ENCODE results near the gene HLA-F. TPM values are rescaled to one million over a fixed set of nuclear protein-coding genes. Genes with fewer than 3 reads are reported as not detected.
A peak's percentile ranks its signal among the peaks of the same experiment; 100 is the strongest.

Gene HLA-F
- total RNA-seq, 1 donor from 2014 or later: 736 TPM

DNA sequence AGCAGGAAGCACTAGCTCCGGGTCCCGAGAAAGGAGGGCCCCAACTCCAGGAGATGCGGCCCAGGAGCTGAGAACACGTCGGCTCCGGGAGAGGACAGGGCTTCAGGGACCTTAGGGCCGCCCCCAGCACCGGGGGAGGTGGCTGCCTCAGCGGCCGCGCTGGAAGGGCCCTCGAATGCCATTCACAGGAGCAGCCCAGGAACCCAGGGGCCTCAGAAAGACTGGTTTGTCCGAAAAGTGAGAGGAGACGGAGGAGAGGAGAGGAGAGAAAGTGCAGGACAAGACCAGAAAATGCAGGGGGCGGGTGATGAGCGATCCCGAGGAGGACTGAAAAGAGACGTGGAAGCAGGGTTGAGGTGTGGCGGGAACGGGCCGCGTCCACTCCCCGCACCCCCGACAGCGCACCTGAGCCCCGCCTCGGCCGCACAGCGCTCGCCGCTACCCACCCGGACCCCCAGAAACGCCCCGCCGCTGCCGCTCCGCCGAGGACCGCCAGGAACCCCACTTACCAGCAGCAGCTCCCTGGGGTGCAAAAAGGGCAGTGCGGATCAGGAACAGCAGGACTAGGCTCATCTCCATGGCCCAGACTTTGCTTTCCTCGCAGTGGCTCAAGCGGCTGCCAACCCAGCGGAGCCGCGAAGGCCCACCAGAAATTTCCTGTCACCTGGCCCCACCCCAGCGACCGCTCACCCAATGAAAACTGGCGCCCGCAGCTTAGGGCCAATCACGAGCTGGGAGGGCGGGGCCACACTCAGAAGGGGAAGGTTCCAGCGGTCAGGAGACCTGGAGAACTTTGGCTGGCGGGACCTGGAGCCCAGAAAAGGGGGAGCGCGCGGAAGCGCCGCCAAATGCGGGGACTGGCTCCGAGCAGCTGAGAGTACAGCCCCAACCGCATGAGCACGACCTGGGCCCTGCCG lies 25.4 kb downstream of the HLA-F start:
- Mint-ChIP-seq H3K4me1 (peaks cover 41% of the 10 kb centered on the region), H3K4me3 (peak overlapping the region; percentile 97), H3K9me3 (no peaks in the 10 kb centered on the region), H3K27me3 (no peaks in the 10 kb centered on the region), H3K36me3 (ENCODE audit: low read depth) (peaks cover 10% of the 10 kb centered on the region), H3K27ac (peak overlapping the region; percentile 76)
- POLR2A ChIA-PET: interaction anchor here (0.5 to 3.0 kb wide), 13 partner anchors 10 to 866 kb away, joined by 3 to 17 read pairs (median 5); partner anchors contain the start of genes HLA-A, HLA-F and POLR1H
- CTCF ChIA-PET: interaction anchor here (1.0 to 4.1 kb wide), 7 partner anchors 12 to 98 kb away, joined by 3 to 34 read pairs (median 5); no protein-coding TSS in a partner anchor
- TF ChIP-seq, protein P1, sequence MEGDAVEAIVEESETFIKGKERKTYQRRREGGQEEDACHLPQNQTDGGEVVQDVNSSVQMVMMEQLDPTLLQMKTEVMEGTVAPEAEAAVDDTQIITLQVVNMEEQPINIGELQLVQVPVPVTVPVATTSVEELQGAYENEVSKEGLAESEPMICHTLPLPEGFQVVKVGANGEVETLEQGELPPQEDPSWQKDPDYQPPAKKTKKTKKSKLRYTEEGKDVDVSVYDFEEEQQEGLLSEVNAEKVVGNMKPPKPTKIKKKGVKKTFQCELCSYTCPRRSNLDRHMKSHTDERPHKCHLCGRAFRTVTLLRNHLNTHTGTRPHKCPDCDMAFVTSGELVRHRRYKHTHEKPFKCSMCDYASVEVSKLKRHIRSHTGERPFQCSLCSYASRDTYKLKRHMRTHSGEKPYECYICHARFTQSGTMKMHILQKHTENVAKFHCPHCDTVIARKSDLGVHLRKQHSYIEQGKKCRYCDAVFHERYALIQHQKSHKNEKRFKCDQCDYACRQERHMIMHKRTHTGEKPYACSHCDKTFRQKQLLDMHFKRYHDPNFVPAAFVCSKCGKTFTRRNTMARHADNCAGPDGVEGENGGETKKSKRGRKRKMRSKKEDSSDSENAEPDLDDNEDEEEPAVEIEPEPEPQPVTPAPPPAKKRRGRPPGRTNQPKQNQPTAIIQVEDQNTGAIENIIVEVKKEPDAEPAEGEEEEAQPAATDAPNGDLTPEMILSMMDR (IDR thresholded peaks at IDR 0.05): no peak
- ATAC-seq (ENCODE audit: low read depth) (peak; percentile 82), DNase-seq (peak; percentile 76)
- intact Hi-C loops (cut with micrococcal nuclease): loop anchor here (5.0 kb wide), 1 partner anchor 116 kb away; the partner anchor contains the start of gene GABBR1

GRCh38 chr6:29749308-29749662 lies 26.1 kb downstream of the HLA-F start:
- DNase-seq (no peak), ATAC-seq (ENCODE audit: low read depth) (no peak)
- Mint-ChIP-seq H3K9me3 (no peaks in the 10 kb centered on the region), H3K27ac (peak overlapping the region; percentile 76), H3K27me3 (no peaks in the 10 kb centered on the region), H3K4me3 (peak overlapping the region; percentile 97), H3K4me1 (peaks cover 43% of the 10 kb centered on the region), H3K36me3 (ENCODE audit: low read depth) (peaks cover 10% of the 10 kb centered on the region)
- CTCF ChIA-PET: interaction anchor here (1.0 to 4.1 kb wide), 7 partner anchors 13 to 99 kb away, joined by 3 to 34 read pairs (median 5); no protein-coding TSS in a partner anchor
- POLR2A ChIA-PET: interaction anchor here (0.6 to 3.0 kb wide), 12 partner anchors 11 to 1885 kb away, joined by 3 to 17 read pairs (median 6); partner anchors contain the start of genes HLA-A, HLA-F and POLR1H
- intact Hi-C loops (cut with micrococcal nuclease): loop anchor here (5.0 kb wide), 1 partner anchor 117 kb away; the partner anchor contains the start of gene GABBR1
- TF ChIP-seq, protein P1 (IDR thresholded peaks at IDR 0.05): no peak

GRCh38 chr6:29749668-29750067 lies 26.4 kb downstream of the HLA-F start:
- ATAC-seq (ENCODE audit: low read depth): no peak

DNA sequence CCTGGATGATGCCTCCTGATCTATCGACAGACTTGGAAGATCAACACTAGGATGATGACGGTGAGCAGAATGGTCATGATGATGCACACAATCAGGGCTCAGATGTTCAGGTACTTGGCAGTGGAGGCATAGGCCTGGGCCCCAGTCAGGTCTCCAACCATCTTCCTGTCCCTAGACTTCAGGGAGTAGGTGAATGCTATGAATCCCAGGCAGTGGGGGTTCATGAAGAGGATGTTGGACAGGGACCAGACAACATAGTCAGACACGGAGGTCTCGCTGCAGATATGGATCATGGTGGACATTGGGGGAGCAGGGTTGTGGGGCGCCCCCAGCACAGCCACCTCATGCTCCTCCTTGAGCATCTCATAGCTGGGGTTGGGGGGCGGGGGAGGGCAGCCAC lies 27.5 kb downstream of the HLA-F start:
- no peaks in the 10 kb centered on the region for H3K9me3 Mint-ChIP-seq
- H3K36me3 Mint-ChIP-seq (ENCODE audit: low read depth): peaks cover 10% of the 10 kb centered on the region
- ChIA-PET POLR2A (interaction anchor here (1.3 kb wide), 1 partner anchor 27 kb away, joined by 3 read pairs; no protein-coding TSS in a partner anchor), CTCF (interaction anchor here (3.2 to 4.1 kb wide), 3 partner anchors 14 to 97 kb away, joined by 10 to 34 read pairs (median 11); no protein-coding TSS in a partner anchor)
- intact Hi-C loops (cut with micrococcal nuclease): loop anchor here (5.0 kb wide), 1 partner anchor 77 kb away; the partner anchor contains the start of gene HLA-G
- H3K27me3 Mint-ChIP-seq: no peaks in the 10 kb centered on the region
- no peak overlapping the region for H3K4me3 Mint-ChIP-seq
- peaks cover 43% of the 10 kb centered on the region for H3K4me1 Mint-ChIP-seq
- H3K27ac Mint-ChIP-seq: no peak overlapping the region
- ATAC-seq (ENCODE audit: low read depth) (no peak), DNase-seq (no peak)
- TF ChIP-seq, protein P1 (IDR thresholded peaks at IDR 0.05): no peak

More at GRCh38 chr6:29749668-29750067, 26.4 kb downstream of the HLA-F start:
- Mint-ChIP-seq H3K9me3 (no peaks in the 10 kb centered on the region), H3K4me1 (peaks cover 43% of the 10 kb centered on the region), H3K36me3 (ENCODE audit: low read depth) (peaks cover 10% of the 10 kb centered on the region), H3K4me3 (peak overlapping the region; percentile 97), H3K27ac (peak overlapping the region; percentile 76), H3K27me3 (no peaks in the 10 kb centered on the region)
- ChIA-PET POLR2A (interaction anchor here (0.6 to 3.0 kb wide), 11 partner anchors 11 to 1885 kb away, joined by 3 to 17 read pairs (median 6); partner anchors contain the start of genes HLA-F and POLR1H), CTCF (interaction anchor here (1.0 to 4.1 kb wide), 6 partner anchors 13 to 99 kb away, joined by 3 to 34 read pairs (median 8); no protein-coding TSS in a partner anchor)
- intact Hi-C loops (cut with micrococcal nuclease): loop anchor here (5.0 kb wide), 2 partner anchors 78 to 117 kb away; partner anchors contain the start of genes GABBR1 and HLA-G
- no peak for DNase-seq
- TF ChIP-seq, protein P1 (IDR thresholded peaks at IDR 0.05): no peak
